Measurements from ENCODE around the gene CUL7.
"Not testable (repeated sequence)": the region's sequence is repeated elsewhere in the genome, so short reads cannot be mapped to it uniquely, and the experiment has no call there.

The CUL7 gene

GRCh38 chr6:43013843-43014433 is 39.7 kb downstream of the CUL7 start, which contains the start of the genes KLHDC3 and MEA1:
Gene KLHDC3 (plus strand): TSS chr6:43014249. CDS start chr6:43017193, 2,944 bp downstream.
Gene MEA1 (minus strand): TSS chr6:43013946. CDS start chr6:43013813, 133 bp downstream.
- DNase-seq: peak; percentile 97

GRCh38 chr6:43013097-43013842 is 40.4 kb downstream of the CUL7 start:
- no peak for DNase-seq

GRCh38 chr6:43012364-43012763 is 41.3 kb downstream of the CUL7 start:
- DNase-seq: no peak

GRCh38 chr6:43011207-43011606 is 42.4 kb downstream of the CUL7 start:
- DNase-seq: no peak

- DNase-seq: peak; percentile 48
These were observed 44.5 kb downstream of the CUL7 start for GRCh38 chr6:43009124-43009523.

GRCh38 chr6:43007126-43007525 is 46.5 kb downstream of the CUL7 start:
- no peak for DNase-seq

- no peak for DNase-seq
These were observed 47.4 kb downstream of the CUL7 start for GRCh38 chr6:43006251-43006650.

- DNase-seq: no peak
These were observed 47.8 kb downstream of the CUL7 start for GRCh38 chr6:43005844-43006243.

- DNase-seq: no peak
These were observed 51.8 kb downstream of the CUL7 start for GRCh38 chr6:43001843-43002242.

GRCh38 chr6:42998205-42998604 is 55.4 kb downstream of the CUL7 start:
- not testable (repeated sequence) for DNase-seq

GRCh38 chr6:42996513-42996912 is 57.1 kb downstream of the CUL7 start:
- DNase-seq: no peak

- DNase-seq: no peak
These were observed 60.2 kb downstream of the CUL7 start for GRCh38 chr6:42993445-42993844.

- DNase-seq: no peak
These were observed 63.7 kb downstream of the CUL7 start for GRCh38 chr6:42989923-42990322.

GRCh38 chr6:42988486-42989020 is 65.1 kb downstream of the CUL7 start:
- no peak for DNase-seq

Data from activated T-cell treated with anti-CD3 and anti-CD28 coated beads, Interleukin-2, amount 50 U/mL, for 1 hour (primary cell).